ENCODE results near the gene ACTG1.

ACTG1 gene

DNA sequence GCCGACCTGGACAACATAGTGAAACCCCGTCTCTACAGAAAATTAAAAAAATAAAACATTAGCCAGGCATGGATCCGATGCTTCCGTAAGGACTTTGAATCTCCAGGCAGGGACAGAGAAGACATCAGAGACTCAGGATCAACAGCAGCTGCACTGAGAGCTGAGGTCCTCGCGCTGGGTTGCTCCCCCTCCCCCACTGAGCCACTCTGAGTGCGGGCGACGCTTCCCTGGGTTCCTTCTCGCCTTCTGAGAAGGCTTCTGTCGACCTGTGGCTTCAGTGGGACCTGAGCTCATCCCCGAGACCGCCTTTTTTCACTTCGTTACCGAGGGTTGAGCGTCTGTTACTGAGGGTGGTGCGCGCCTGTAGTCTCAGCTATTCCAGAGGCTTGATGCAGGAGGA, 20.4 kb downstream of the ACTG1 start:
- no peak for DNase-seq

DNA sequence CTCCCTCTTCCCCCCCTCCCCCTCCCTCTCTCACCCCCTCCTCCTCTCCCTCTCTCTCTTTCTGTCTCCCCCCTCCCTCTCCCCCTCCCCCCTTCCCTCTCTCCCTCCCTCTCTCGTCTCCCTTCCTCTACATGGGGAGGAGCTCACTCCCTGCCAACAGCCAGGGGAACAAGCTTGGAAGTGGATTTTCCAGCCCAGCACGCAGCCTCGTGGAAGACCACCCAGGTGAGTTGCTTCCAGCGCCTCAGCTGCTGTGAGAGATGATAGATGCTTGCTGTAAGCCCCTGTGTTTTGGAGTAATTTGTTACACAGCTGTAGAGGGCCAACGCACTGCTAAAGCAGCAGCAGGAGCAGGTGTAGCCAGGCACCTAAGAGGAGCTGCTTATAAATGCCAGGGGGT, 20.8 kb downstream of the ACTG1 start:
- DNase-seq = no peak

DNA sequence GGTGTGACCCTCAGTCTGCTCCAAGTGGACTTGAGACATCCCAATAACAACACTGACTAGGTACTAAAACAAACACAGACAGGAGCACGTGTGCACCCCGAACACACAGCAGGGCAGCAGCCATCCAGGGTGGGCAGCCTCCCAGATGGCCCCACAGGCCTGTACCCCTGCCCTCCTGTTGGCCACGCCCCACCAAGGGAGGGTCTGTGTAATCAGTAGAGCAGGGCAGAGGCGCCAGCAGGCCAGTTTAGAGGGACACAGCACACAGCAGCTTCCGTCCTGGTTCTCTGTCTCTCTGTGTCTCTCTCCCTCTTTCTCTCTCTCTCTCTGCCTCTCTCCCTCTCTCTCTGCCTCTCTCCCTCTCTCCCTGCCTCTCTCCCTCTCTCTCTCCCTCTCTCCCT, 21.4 kb downstream of the ACTG1 start:
- DNase-seq = no peak

DNA sequence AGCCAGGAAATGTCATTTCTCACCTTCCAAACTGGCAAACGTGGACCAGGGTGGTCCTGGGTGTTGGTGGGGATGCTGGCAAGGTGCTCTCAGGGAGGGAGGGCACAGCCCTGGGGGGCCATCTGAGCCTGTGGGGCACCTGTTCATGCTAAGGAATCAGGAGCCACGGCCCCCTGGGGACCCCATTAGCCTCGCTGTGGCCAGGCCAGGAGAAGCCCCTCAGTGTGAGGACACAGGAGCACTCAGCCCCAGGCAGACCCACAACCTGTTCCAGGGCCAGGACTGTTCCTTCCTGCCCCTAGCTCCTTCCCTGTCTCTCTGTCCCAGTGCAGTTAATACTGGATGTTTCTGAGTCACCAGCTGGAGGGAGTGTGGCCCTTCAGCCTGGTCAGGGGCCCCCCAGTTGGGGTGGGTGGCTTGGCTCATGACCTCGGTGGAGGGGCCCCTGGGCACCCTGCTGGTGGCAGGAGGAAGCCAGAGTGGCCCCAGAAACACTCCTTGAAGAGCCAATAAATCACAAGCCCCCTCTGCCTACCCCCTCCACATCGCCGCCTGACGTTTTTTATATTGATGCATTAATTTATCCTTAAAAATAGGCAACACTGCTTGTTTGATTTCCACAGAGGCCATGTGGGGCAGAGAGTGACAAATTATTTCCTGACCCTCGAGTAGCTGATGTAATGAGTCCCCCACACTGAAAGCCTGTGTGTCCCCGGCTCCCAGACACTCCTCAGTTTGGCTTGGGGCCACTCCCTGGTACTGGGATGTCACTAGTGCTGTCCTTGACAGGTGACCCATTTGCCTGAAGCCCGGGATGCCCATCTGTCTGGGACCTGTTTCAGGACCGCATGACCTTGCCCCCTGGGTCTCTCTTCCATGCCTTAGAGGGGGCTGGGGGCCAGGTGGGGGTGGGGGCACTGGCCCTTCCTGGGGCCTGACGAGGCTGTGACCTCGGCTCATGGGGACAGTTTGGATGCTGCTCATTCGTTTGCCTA, 22.3 kb downstream of the ACTG1 start:
- no peak for DNase-seq

DNA sequence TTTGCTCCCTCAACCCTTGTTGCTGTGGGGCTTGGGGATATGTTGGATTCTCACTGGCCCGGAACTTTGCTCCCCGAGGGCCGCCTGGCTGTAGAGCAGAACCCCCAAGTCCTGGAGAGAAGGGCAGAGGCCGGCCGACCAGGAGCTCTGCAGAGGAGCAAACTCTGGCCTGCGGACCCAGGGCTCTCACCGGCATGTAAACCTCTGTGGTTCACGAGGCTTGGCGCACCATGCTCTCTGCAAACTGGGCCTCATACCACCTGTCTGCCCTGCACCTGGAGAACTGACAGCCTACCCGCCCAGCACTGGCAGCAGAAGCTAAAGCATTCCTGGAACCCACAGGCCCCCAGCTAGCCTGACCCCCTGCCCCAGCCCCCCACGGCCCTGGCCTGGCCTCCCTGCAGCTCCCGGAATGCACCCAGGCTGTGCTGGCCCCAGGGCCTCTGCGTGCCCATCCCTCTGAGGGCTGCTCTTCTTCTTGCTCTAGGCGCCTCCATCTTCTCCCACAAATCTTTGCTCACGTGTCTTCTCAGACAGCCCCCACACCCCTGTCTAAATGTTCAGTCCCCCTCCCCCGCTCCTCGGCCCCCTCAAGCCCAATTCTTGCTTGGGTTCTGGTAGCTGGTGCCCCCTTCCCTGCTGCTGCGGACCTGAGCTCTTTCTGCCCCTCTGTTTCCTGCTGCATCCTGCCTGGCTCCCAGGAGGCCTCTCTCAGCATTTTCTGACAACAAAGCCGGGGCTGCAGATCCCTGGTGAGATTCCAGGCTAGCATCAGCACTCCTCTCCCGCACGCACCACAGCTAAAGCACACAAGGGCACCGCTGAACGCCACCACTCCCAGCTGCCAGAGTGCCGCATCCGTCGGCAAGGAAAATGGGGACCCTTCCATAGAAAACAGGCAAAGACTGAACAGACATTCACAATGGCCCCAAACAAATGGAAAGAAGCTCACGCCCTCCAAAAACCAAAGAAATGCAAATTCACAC, 23.3 kb downstream of the ACTG1 start:
- DNase-seq = no peak

DNA sequence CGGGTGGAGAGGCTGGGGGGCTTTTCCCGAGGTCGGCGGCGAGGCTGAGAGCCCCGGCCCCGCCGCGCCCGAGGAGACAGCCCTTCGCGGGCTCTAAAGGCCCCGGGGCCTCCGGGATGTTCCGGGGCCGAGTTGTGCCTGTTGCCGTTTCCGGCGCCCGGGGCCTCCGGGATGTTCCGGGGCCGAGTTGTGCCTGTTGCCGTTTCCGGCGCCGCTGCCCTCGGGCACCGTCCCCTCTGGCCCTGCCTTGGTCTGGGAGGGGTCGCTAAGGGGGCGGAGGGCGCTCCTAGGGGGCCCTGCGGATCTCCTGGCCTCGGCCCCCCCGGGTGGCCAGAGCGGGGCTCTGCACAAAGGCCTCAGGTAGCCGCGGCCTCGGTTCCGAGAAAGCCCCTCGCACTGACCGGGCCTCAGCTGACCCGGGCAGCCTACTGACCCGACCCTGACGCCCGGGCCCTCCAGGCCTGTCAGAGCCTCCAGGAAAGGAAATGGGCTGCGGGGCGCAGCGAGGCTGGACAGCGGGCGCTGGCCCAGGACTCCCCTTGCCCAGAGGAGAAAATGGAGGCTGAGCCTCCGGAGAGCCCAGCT, 24.2 kb downstream of the ACTG1 start:
- DNase-seq = no peak

DNA sequence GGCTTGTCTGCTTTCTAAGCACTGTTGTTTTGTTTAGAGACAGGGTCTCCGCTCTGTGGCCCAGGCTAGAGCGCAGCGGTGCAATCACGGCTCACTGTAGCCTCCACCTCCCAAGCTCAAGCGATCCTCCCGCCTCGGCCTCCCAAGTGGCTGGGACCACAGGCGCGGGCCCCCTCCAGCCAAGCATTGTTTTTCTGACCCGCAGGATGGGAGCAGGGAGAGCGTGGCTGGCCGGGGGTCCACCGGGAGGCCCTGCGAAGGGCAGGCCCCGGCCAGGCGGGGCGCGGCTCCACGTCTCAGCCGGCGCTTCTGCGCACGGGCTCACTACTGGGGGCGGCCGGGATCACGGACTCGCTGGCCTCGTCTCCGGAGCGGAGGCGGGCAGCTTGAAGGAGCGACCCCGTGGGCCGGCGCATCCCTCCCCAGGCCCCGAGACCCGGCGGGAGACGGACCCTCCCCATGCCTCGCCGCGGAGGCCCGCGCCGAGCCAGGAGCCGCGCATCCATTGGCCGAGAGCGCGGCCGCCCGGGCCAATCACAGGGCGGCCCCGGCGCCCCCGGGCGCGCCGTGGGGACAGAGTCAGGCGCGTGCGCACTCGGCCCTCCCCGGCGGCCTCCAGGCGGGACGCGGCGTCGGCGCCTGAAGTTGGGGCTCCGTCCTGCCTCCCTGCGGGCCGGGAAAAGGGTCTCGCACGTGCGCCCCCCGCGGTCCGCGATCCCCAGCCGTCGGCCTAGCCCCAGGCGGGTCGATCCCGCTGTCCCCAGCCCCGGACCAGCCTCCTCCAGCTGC, 24.9 kb downstream of the ACTG1 start:
- peak; percentile 76 for DNase-seq

DNA sequence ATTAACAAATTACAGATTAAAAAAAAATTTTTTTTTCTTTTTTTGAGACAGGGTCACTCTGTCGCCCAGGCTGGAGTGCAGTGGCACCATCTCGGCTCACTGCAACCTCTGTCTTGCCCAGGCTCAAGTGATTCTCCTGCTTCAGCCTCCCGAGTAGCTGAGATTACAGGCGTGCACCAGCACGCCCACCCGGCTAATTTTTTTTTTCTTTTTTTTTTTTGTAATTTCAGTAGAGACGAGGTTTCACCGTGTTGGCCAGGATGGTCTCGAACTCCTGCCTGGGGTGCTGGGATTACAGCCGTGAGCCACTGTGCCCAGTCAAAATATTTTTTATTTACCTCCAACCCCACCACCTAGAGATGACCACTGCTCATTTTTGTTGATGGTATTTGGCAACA, 25.5 kb downstream of the ACTG1 start:
- DNase-seq = no peak

DNA sequence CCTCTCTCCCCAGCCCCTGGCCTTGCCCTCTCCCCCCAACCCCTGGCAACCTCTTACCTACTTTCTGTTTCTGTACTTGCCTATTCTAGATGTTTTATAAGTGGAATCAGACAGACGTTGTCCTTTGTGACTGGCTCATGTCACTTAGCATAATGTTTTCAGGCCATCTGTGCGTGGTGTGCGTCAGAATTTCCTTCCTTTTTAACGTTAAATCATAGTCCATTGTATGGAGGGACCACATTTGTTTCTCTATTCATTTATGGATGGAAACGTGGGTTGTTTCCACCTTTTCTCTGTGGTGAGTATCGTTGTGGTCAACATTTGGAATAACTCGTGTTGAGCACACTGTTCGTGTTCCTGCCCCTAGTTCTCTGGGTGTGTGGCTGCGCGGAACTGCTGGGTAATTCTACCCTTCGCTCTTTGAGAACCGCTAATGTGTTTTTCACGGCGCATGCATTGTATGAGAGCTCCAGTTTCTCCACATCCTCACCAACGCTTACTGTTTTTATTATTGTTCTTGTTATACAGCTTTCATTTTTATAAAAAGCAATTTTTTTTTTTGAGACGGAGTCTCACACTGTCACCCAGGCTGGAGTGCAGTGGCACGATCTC, 26.3 kb downstream of the ACTG1 start:
- DNase-seq = peak; percentile 68

DNA sequence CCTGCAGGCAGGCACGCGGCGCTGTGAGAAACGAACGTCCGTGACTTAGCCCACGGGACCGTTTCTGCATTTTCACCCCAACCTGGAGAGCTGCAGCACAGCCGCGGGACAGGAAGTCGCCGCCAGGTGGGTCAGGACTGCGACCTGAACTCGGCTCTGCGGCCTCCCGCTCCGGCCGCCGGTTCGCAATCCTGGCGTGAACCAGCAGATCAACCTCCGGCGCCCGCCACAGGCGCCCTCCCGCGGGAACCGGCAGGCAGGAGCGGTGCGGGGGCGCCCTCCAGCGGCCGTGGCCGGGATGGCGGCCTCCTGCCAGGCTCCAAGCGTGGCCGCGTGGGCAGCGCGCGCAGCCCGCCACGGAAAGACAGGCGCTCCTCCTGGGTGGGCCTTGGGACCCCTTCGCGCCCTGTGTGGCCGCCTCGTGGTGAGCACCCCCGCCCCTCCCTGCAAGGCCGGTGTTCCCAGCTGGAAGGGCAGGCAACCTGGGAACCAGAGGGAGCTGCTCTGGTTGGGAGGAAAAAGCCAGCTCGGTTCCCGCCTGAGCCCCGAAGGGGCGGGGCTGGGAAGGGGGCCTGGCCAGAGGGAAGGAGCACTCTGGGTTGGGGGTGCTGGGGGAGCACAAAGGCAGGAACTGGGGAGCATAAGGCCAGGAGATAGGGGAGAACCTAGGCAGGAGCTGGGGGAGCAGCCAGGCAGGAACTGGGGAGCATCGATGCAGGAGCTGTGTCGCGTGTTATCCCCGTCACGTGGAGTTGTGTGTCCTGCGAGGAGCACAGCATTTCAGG, 28.2 kb downstream of the ACTG1 start:
- DNase-seq = peak; percentile 75

DNA sequence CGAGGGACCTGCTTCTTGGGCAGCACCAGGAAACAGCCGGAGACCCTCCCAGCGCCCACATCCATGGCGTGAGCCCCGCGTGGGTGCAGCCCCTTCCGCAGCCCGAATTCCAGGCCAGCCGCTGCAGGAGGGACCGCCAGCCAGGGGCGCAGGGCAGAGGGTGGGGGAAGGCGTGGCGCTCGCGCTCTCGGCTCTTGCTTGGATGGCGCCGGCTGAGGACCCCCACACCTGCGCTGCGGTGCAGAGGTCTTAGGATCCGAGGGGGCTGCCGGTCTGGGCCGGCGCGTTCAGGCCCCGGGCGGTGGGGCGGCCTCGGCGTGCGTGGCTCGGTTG, 28.8 kb downstream of the ACTG1 start:
- no peak for DNase-seq

DNA sequence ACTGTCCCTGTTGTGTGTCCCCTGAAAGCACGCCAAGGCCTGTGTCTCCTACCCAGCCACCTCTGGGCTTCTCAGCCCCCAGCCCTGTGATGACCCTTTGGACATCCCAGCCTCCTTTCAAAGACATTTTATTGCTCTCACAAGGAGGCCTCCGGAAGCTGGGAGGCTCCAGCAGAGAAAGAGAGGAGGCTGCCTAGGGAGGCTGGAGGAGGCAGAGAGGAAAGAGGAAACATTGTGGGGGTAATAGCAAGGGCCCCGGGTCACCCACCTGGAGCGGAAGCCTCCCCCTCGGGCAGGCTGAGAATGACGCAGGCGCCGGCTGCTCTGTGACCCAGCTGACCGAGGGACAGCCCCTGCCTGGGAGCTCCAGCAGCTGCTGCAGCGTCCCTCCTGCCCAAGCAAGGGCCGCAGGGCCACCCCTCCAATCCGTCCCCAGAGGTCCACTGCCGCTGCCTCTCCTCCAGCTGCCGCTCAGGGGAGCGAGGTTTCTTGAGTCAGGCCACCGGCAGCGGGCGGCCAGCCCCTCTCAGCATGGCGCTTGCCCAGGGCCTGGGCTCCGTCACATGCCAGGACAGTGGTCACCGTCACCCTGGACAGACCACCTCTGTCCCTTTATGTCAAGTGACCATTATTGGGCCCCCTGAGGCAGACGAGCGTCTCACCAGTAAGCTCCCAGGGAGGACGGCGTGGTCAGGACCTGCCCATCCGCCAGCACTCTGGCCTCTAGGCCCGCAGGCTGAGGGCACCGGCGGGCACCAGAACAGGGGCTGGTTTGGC, 29.3 kb downstream of the ACTG1 start:
- DNase-seq = no peak

DNA sequence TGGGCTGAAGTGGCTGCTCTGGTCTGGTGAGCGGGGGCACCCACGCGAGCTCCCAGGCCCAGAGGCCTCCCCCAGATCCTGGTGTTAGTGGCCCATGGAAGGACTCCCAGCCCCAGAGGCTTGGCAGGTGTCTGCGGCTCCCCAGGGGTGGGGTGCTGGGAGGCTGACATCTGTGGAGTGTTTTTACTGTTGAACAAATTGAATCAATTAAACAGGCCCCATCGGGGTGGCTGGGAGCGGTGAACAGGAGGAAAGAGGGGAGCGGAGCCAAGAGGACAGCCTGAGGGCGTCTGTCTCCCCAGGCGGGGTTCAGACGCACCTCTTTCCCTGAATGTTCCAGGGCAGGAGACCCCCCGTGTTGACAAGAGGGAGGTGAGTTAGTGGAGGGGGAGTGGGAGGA, 29.9 kb downstream of the ACTG1 start:
- no peak for DNase-seq

DNA sequence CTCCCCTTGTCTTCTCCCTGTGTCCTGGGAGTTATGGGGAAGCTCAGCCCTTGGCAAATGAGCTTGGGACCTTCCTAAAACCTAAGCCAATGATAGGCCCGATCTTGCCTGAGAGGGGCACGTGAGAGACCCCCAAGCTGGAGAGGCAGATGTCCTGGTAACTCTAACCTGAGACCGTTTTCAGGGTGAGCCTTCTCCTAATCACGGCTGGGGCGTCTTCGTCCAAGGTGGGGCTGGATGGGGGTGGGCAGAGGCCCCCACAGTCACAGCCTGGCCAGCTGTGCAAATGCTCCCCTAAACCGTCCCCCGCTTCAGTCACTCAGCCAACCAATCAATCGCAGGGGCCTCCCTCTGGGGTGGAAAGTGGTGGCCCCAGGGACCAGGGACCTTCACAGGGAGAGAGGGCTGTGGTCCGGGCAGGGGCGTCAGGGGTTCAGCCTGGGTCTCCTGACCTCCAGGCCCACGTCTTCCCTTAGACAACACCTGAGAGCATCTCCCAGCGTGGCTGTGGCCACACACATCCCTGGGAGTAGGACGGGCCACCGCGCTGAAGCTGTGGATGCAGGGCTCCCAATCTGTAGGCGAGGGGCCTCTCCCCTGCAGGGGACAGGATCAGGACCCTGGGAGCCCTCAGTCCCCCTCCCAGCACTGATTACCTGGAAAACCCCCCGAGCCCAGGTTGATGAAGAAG, 30.6 kb downstream of the ACTG1 start:
- no peak for DNase-seq

DNA sequence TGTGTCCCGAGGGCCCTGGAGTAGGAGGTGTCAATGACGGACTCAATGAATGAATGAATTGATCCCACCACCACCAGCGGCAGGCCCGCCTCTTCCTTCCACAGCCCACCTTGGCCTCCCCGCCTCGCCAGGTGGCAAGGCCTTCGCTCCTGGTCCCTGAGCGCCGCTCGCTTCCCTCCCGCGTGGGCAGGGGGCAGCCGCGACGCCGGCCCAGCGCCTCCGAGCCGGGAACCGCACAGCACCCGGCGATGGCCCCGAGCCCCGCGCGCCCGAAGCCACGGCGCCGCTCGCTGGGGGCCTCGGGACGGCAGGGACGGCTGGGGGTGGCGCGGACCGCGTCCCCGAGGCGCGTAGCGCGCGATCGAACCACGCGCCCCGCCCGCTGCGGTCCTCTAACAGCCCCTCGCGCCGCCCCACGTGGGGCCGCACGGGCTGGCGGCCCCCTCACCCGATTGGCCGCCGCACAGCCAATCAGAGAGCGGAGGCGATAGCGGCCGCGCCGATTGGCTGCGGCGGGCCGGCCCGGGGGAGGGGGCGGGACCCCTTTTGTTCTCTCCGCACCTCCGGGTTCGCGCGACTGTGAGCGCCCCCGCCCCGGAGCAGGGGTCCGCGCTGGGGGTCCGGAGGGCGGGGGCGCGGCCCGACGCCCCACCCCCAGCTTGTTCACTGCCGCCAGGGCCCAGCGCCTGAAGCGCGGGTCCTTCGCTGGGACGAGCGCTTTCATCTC, 31.4 kb downstream of the ACTG1 start:
- DNase-seq = peak; percentile 86

DNA sequence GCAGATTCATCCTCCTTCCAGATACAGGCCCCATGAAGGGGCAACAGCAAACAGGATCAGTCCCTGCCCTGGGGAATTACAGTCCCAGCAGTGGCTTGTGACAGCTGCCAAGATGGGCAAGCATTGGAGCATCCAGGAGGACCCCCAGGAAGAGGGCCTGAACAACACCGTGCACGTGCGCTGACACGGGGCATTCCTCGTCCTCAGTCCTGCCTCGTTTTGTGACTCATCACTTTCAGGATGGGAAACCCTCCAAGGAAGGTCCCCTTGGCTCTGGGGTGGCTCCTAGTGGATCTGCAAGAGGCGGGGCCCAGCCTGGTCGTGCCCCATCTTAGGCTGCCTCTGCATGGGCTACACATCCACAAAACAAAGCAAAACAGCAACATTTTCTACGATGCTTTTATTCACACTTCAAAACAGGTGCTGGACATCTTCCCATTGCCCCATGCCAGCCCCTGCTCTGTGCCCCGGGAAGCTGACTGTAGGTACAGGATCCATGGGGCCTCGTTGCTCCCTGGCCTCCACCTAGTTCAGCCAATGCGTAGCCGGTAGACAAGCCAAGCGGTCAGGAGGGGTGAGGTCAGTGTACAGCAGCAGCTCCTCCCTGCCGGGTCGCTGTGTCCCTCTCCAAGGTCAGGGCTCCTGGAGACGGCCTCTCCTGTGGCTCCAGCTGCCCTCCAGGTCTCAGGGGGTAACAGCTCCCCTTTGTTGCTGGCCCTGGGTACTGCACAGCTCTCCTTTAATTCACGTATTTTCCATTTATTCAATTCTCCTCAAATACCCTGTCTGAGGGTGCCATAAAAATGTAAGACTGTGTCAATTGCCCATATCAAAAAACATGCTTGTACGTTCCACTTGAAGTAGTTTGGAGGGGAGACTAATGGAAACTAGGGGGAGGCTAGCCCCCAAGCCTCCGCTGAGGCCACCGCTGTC, 32.2 kb downstream of the ACTG1 start:
- DNase-seq = no peak

DNA sequence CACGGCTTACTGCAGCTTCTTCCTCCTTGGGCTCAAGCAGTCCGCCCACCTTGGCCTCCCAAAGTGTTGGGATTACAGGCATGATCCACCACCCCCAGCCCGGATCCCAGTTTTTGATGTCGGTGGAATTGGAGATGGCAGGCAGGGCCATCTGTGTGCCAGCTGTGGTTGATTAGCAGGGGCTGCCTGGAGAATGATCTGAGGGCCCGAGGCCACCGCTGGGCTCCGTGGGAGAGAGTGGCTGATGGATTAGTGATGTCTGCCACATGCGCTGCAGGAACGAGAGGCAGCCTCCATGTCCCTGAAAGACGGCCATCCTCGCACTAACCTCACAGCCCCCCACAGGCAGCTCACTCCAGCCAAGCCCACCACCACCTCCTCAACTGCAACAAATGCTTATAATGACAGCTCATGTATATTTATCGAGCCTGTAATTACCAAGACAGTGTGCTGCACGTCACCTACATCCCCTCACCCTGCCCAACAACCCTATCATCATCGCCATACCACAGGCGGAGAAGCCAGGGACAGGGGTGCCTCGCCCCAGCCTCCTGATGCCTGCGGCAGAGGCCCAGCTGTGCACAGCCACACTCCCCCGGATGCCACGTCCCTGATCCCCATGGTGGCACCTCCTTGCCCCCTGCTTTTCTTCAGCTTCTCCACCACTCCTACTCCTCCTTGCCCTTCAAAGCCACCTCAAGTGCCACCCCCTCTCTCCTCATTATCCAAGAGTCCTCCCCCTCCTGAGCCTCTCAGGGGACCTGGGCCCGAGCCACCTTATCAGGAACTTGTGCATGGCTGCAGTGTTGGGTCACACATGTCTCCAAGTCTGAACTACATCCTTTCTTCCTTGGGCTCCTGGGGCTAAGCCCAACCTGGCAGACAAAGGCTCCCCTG, 33.2 kb downstream of the ACTG1 start:
- no peak for DNase-seq
